ENCODE measurements around the gene IQCH. TPM values are rescaled to one million over a fixed set of nuclear protein-coding genes. Genes with fewer than 3 reads are reported as not detected.

IQCH gene
- total and polyA plus RNA-seq, 2 experiments from 2014 or later, result 1.7 to 4.6 TPM

- DNase-seq (ENCODE audit: low spot score) (no peak), ATAC-seq (no peak)
- H2AFZ ChIP-seq, result no peak overlapping the region
- no peaks in the 10 kb centered on the region for H3K79me2 ChIP-seq (replicated peaks; ENCODE audit: insufficient read depth)
- H3K27me3 ChIP-seq (ENCODE audit: insufficient read depth), result no peaks in the 10 kb centered on the region
- no peaks in the 10 kb centered on the region for H3K36me3 ChIP-seq (ENCODE audit: insufficient read depth)
- H3K9me3 Mint-ChIP-seq, result peaks cover 9% of the 10 kb centered on the region; the same call in 2 of the 3 replicates
- no peaks in the 10 kb centered on the region for H3F3A ChIP-seq (replicated peaks; ENCODE audit: low read depth)
- no peaks in the 10 kb centered on the region for H3K4me1 Mint-ChIP-seq
- peaks cover 3% of the 10 kb centered on the region for H3K36me3 Mint-ChIP-seq (ENCODE audit: low read depth)
- H3K27ac Mint-ChIP-seq, result no peak overlapping the region
- TF ChIP-seq ZNF114 (CRISPR knock-in tag; IDR thresholded peaks at IDR 0.05), result no peak
- TF ChIP-seq REST (IDR thresholded peaks at IDR 0.05; ENCODE audit: unreplicated experiment), result no peak
- TF ChIP-seq JUNB (IDR thresholded peaks at IDR 0.05; ENCODE audit: unreplicated experiment), result no peak
- TF ChIP-seq, protein P1, sequence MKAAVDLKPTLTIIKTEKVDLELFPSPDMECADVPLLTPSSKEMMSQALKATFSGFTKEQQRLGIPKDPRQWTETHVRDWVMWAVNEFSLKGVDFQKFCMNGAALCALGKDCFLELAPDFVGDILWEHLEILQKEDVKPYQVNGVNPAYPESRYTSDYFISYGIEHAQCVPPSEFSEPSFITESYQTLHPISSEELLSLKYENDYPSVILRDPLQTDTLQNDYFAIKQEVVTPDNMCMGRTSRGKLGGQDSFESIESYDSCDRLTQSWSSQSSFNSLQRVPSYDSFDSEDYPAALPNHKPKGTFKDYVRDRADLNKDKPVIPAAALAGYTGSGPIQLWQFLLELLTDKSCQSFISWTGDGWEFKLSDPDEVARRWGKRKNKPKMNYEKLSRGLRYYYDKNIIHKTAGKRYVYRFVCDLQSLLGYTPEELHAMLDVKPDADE (IDR thresholded peaks at IDR 0.05), result no peak
- TF ChIP-seq CTCF (conservative IDR thresholded peaks at IDR 0.05; ENCODE audit: low read depth in 2 of 2), result no peak
- TF ChIP-seq EZH2phosphoT487 (IDR thresholded peaks at IDR 0.05; ENCODE audit: unreplicated experiment), result no peak
- TF ChIP-seq NANOG (IDR thresholded peaks at IDR 0.05; ENCODE audit: borderline replicate concordance), result no peak
- TF ChIP-seq STAT1 (IDR thresholded peaks at IDR 0.05; ENCODE audit: unreplicated experiment), result no peak
- no peak for TF ChIP-seq ZNF462 (CRISPR knock-in tag; IDR thresholded peaks at IDR 0.05)
- H3K27me3 Mint-ChIP-seq (ENCODE audit: insufficient read depth, low read depth, poor library complexity), result no peaks in the 10 kb centered on the region
- H3K4me1 ChIP-seq (ENCODE audit: insufficient read depth), result no peaks in the 10 kb centered on the region
- no peak overlapping the region for H3K4me3 Mint-ChIP-seq
- H3K9me2 ChIP-seq (ENCODE audit: insufficient read depth), result no peaks in the 10 kb centered on the region
- no peak overlapping the region for H3K27ac ChIP-seq (ENCODE audit: low read depth)
- H3K4me3 ChIP-seq, result no peak overlapping the region
- no peak overlapping the region for H3K4me2 ChIP-seq
- H4K20me1 ChIP-seq (replicated peaks; ENCODE audit: insufficient read depth), result no peaks in the 10 kb centered on the region
Observed at GRCh38 chr15:67290319-67290718, 35.7 kb downstream of the IQCH start.
